ENCODE results near the gene APBA2. TPM values are rescaled to one million over a fixed set of nuclear protein-coding genes. Genes with fewer than 3 reads are reported as not detected.

The APBA2 gene
- total and polyA plus RNA-seq, 2 of the 13 experiments (the other 11 are each of a cell fraction or from before 2014, with no cell fraction given) = 0.62 to 2.3 TPM

- H3K27ac ChIP-seq (ENCODE audit: extremely low read length, insufficient read depth, low read length) = no peak overlapping the region
- H3K36me3 ChIP-seq (replicated peaks in 1 of 2; ENCODE audit: control insufficient read depth in 1 of 2, insufficient read depth in 2 of 2, low read length in 2 of 2) = no peaks in the 10 kb centered on the region
- TF ChIP-seq CSRNP1 (CRISPR knock-in tag; IDR thresholded peaks at IDR 0.05) (no peak), ZNF207 (IDR thresholded peaks at IDR 0.05; ENCODE audit: borderline replicate concordance) (no peak)
- ATAC-seq (no peak), DNase-seq (ENCODE audit: low spot score) (no peak), FAIRE-seq (no peak)
- H3K4me3 ChIP-seq (replicated peaks in 1 of 3; ENCODE audit: insufficient read depth in 1 of 3, low read depth in 2 of 3, low read length in 3 of 3) = no peak overlapping the region
- ChIA-PET CTCF (ENCODE audit: low intra/inter-chr PET ratio, low total read pairs) (no interaction called here), POLR2A (no interaction called here)
- intact Hi-C loops (cut with micrococcal nuclease; ENCODE audit: unreplicated experiment) (no loop called here), in situ Hi-C loops (cut with HindIII; ENCODE audit: extremely low pct_ligation_motif_present, low pct_unique_long_range_greater_than_20kb) (no loop called here)
- H3K4me1 ChIP-seq (ENCODE audit: insufficient read depth, low read length) = no peaks in the 10 kb centered on the region
- no TSS peak for BruUV-seq (replicated peaks)
- no peaks in the 10 kb centered on the region for H3K79me2 ChIP-seq (ENCODE audit: insufficient read depth, low read length)
- no peak overlapping the region for H3K4me2 ChIP-seq (ENCODE audit: low read depth, low read length)
- H3K27me3 ChIP-seq (ENCODE audit: control insufficient read depth in 1 of 2, insufficient read depth in 2 of 2, low read length in 2 of 2) = peaks cover 0 to 10% of the 10 kb centered on the region in 2 experiments; a peak in 3 of 5 replicates
- 32% methylated on average over 5 of the region's 8 CpGs for WGBS (ENCODE audit: low lambda C conversion rate)
- H3K9ac ChIP-seq (ENCODE audit: insufficient read depth, low read depth, low read length) = no peak overlapping the region
- H4K20me1 ChIP-seq (ENCODE audit: insufficient read depth, low read length) = peaks cover 3% of the 10 kb centered on the region; the same call in 1 of the 2 replicates
- H3K9me3 ChIP-seq (ENCODE audit: low read length) = no peaks in the 10 kb centered on the region
- H2AFZ ChIP-seq (ENCODE audit: low read length) = no peak overlapping the region
These were observed 247.5 kb downstream of the APBA2 start for GRCh38 chr15:29133321-29133720.

GRCh38 chr15:29133791-29134190, 248.0 kb downstream of the APBA2 start:
- in situ Hi-C loops (cut with HindIII; ENCODE audit: extremely low pct_ligation_motif_present, low pct_unique_long_range_greater_than_20kb) (no loop called here), intact Hi-C loops (cut with micrococcal nuclease; ENCODE audit: unreplicated experiment) (no loop called here)
- Histone ChIP-seq H3K4me2 (ENCODE audit: low read depth, low read length) (no peak overlapping the region), H2AFZ (ENCODE audit: low read length) (no peak overlapping the region), H3K4me3 (replicated peaks in 1 of 3; ENCODE audit: insufficient read depth in 1 of 3, low read depth in 2 of 3, low read length in 3 of 3) (no peak overlapping the region), H3K9ac (ENCODE audit: insufficient read depth, low read depth, low read length) (no peak overlapping the region), H3K9me3 (ENCODE audit: low read length) (no peaks in the 10 kb centered on the region), H3K4me1 (ENCODE audit: insufficient read depth, low read length) (no peaks in the 10 kb centered on the region), H3K27ac (ENCODE audit: extremely low read length, insufficient read depth, low read length) (no peak overlapping the region), H3K36me3 (replicated peaks in 1 of 2; ENCODE audit: control insufficient read depth in 1 of 2, insufficient read depth in 2 of 2, low read length in 2 of 2) (no peaks in the 10 kb centered on the region), H4K20me1 (ENCODE audit: insufficient read depth, low read length) (peaks cover 3% of the 10 kb centered on the region; the same call in 1 of the 2 replicates), H3K79me2 (ENCODE audit: insufficient read depth, low read length) (no peaks in the 10 kb centered on the region), H3K27me3 (ENCODE audit: control insufficient read depth in 1 of 2, insufficient read depth in 2 of 2, low read length in 2 of 2) (peaks cover 0 to 6% of the 10 kb centered on the region in 2 experiments; a peak in 2 of 5 replicates)
- ATAC-seq (no peak), FAIRE-seq (no peak), DNase-seq (ENCODE audit: low spot score) (no peak)
- no TSS peak for BruUV-seq (replicated peaks)
- TF ChIP-seq ZNF124 (CRISPR knock-in tag; IDR thresholded peaks at IDR 0.05) (no peak), TCF7L2 (IDR thresholded peaks at IDR 0.05; ENCODE audit: low read depth, low read length) (no peak), MIER2 (CRISPR knock-in tag; IDR thresholded peaks at IDR 0.05) (no peak), ZNF468 (CRISPR knock-in tag; IDR thresholded peaks at IDR 0.05) (no peak), KDM2A (CRISPR knock-in tag; IDR thresholded peaks at IDR 0.05; ENCODE audit: borderline replicate concordance, low read depth) (no peak), ZNF264 (CRISPR knock-in tag; IDR thresholded peaks at IDR 0.05) (no peak), GTF2F1 (IDR thresholded peaks at IDR 0.05; ENCODE audit: low read length) (no peak), FOSL2 (CRISPR knock-in tag; IDR thresholded peaks at IDR 0.05) (no peak), ZBTB37 (CRISPR knock-in tag; IDR thresholded peaks at IDR 0.05) (no peak), ZFP91 (CRISPR knock-in tag; IDR thresholded peaks at IDR 0.05; ENCODE audit: borderline replicate concordance) (no peak), MED13 (CRISPR knock-in tag; IDR thresholded peaks at IDR 0.05) (no peak)
- CTCF ChIA-PET (ENCODE audit: low intra/inter-chr PET ratio, low total read pairs) = no interaction called here
- WGBS (ENCODE audit: low lambda C conversion rate) = 19% methylated on average over 5 of the region's 5 CpGs
- POLR2A ChIA-PET = no interaction called here

Measured in HepG2 (cell line).